Caco-2 (cell line): Measurements from ENCODE around the gene PPL. TPM values are rescaled to one million over a fixed set of nuclear protein-coding genes. Genes with fewer than 3 reads are reported as not detected.

Experiments
- BruUV-seq: library from RNA; stranded (reverse); fragments of 400-500 nt; replicated peaks from 2 replicates; lab custom pipeline; 2021; lab: Mats Ljungman, UMichigan
- CTCF ChIA-PET: fragments of 300-600 bp; sonication (Branson Sonifier 250); formaldehyde crosslinking; loops from one replicate; lab custom pipeline; 2022; ENCODE audit warnings: antibody characterized with exemption; lab: Charles Lee
- POLR2A ChIA-PET: fragments of 300-600 bp; sonication (Branson Sonifier 250); formaldehyde crosslinking; loops from one replicate; lab custom pipeline; 2022; ENCODE audit warnings: antibody characterized with exemption; lab: Charles Lee
- DNase-seq, 2 experiments: peaks; one replicate each; pipeline versions ENCODE4 v3.0.0 to v3.0.0-alpha.2; 2020 to 2022
- H3K27me3 ChIP-seq: replicated peaks from 2 replicates; pipeline ENCODE4 v1.6.0; 2011; ENCODE audit warnings: low read length; ENCODE audit not compliant: control insufficient read depth, insufficient read depth
- H3K36me3 ChIP-seq: 2 replicates; pipeline ENCODE4 v1.5.1; 2011; ENCODE audit warnings: low read length; ENCODE audit not compliant: control insufficient read depth, insufficient read depth
- H3K4me1 ChIP-seq: fragments of 250-450 bp; sonication (Bioruptor Pico); 2 replicates; pipeline ENCODE4 v1.5.1; 2020; ENCODE audit warnings: mild to moderate bottlenecking
- H3K4me3 ChIP-seq: 2 replicates; pipeline ENCODE4 v1.5.1; 2011; ENCODE audit warnings: low read depth, mild to moderate bottlenecking, control low read depth, low read length
- H3K9me3 ChIP-seq: fragments of 250-450 bp; sonication (Bioruptor Pico); 2 replicates; pipeline ENCODE4 v1.5.1; 2020; ENCODE audit warnings: mild to moderate bottlenecking, moderate library complexity
- H3K27ac Mint-ChIP-seq: one replicate; pipeline ENCODE4 v1.8.0; 2022; ENCODE audit warnings: mixed read lengths; ENCODE audit not compliant: unreplicated experiment
- H3K27me3 Mint-ChIP-seq: one replicate; pipeline ENCODE4 v1.8.0; 2022; ENCODE audit warnings: mixed read lengths; ENCODE audit not compliant: insufficient read depth, unreplicated experiment
- H3K36me3 Mint-ChIP-seq: one replicate; pipeline ENCODE4 v1.8.0; 2022; ENCODE audit warnings: mild to moderate bottlenecking, mixed read lengths; ENCODE audit not compliant: insufficient read depth, unreplicated experiment
- H3K4me1 Mint-ChIP-seq: one replicate; pipeline ENCODE4 v1.8.0; 2022; ENCODE audit warnings: low read depth, mixed read lengths; ENCODE audit not compliant: unreplicated experiment
- H3K4me3 Mint-ChIP-seq: one replicate; pipeline ENCODE4 v1.8.0; 2022; ENCODE audit warnings: mild to moderate bottlenecking, moderate library complexity, mixed read lengths; ENCODE audit not compliant: unreplicated experiment
- H3K9me3 Mint-ChIP-seq: one replicate; pipeline ENCODE4 v1.8.0; 2022; ENCODE audit warnings: mixed read lengths; ENCODE audit not compliant: unreplicated experiment
- CTCF ChIP-seq, 2 experiments: fragments of 200-600 bp in 1 of 2; IDR thresholded peaks; 1 replicate in 1 of 2; 2 replicates in 1 of 2; pipeline versions ENCODE4 v1.5.1 to v1.8.0; 2011 to 2022; ENCODE audit warnings: antibody characterized with exemption in 1 of 2, control low read depth in 1 of 2, inconsistent platforms in 1 of 2, low read depth in 1 of 2, low read length in 1 of 2, mild to moderate bottlenecking in 1 of 2, moderate library complexity in 1 of 2; ENCODE audit not compliant: insufficient read depth in 1 of 2, severe bottlenecking in 1 of 2, unreplicated experiment in 1 of 2
- intact Hi-C: fragments of 100-400 bp; cut with micrococcal nuclease; formaldehyde crosslinking; loops from one replicate; pipeline ENCODE4 v1.10.0; 2022; ENCODE audit not compliant: unreplicated experiment
- total RNA-seq: library from RNA; stranded (reverse); gene quantifications from 2 replicates; pipeline ENCODE4 v1.2.3, GENCODE V29; 2022

The PPL gene
- total RNA-seq, 1 experiment from 2014 or later: 68.1 TPM

- no peak overlapping the region for H3K27ac Mint-ChIP-seq
- no peak overlapping the region for H3K4me3 Mint-ChIP-seq
- Histone ChIP-seq H3K4me1 (peaks cover 16% of the 10 kb centered on the region; the same call in 1 of the 2 replicates), H3K27me3 (no peaks in the 10 kb centered on the region), H3K36me3 (no peaks in the 10 kb centered on the region), H3K9me3 (no peaks in the 10 kb centered on the region), H3K4me3 (no peak overlapping the region)
- ChIA-PET POLR2A (no interaction called here), CTCF (no interaction called here)
- H3K4me1 Mint-ChIP-seq: peaks cover 14% of the 10 kb centered on the region
- intact Hi-C loops: no loop called here
- no peak for DNase-seq
- H3K9me3 Mint-ChIP-seq: no peaks in the 10 kb centered on the region
- TF ChIP-seq CTCF (IDR thresholded peaks at IDR 0.05; ENCODE audit: insufficient read depth in 1 of 2, low read depth in 1 of 2, low read length in 1 of 2, severe bottlenecking in 1 of 2, unreplicated experiment in 1 of 2): no peak
- H3K36me3 Mint-ChIP-seq: peaks cover 46% of the 10 kb centered on the region
- no TSS peak for BruUV-seq
- no peaks in the 10 kb centered on the region for H3K27me3 Mint-ChIP-seq
These were observed 28.0 kb downstream of the PPL start for GRCh38 chr16:4908854-4909401.

GRCh38 chr16:4904942-4905615 is 31.9 kb downstream of the PPL start:
- no peaks in the 10 kb centered on the region for H3K27me3 Mint-ChIP-seq
- H3K27ac Mint-ChIP-seq: no peak overlapping the region
- H3K4me1 ChIP-seq: no peaks in the 10 kb centered on the region
- no TSS peak for BruUV-seq
- intact Hi-C loops: no loop called here
- DNase-seq: no peak
- CTCF ChIA-PET: no interaction called here
- no peaks in the 10 kb centered on the region for H3K27me3 ChIP-seq
- H3K9me3 ChIP-seq: no peaks in the 10 kb centered on the region
- peaks cover 42% of the 10 kb centered on the region for H3K36me3 Mint-ChIP-seq
- no peaks in the 10 kb centered on the region for H3K4me1 Mint-ChIP-seq
- no peaks in the 10 kb centered on the region for H3K9me3 Mint-ChIP-seq
- H3K4me3 Mint-ChIP-seq: no peak overlapping the region
- peaks cover 4% of the 10 kb centered on the region for H3K36me3 ChIP-seq
- no peak overlapping the region for H3K4me3 ChIP-seq
- TF ChIP-seq CTCF (IDR thresholded peaks at IDR 0.05; ENCODE audit: insufficient read depth in 1 of 2, low read depth in 1 of 2, low read length in 1 of 2, severe bottlenecking in 1 of 2, unreplicated experiment in 1 of 2): no peak
- POLR2A ChIA-PET: no interaction called here

GRCh38 chr16:4904108-4904941 is 32.6 kb downstream of the PPL start:
- intact Hi-C loops: no loop called here
- Mint-ChIP-seq H3K27ac (no peak overlapping the region), H3K4me1 (no peaks in the 10 kb centered on the region), H3K27me3 (no peaks in the 10 kb centered on the region), H3K4me3 (no peak overlapping the region), H3K36me3 (peaks cover 50% of the 10 kb centered on the region), H3K9me3 (no peaks in the 10 kb centered on the region)
- H3K36me3 ChIP-seq: peaks cover 4% of the 10 kb centered on the region
- no peak overlapping the region for H3K4me3 ChIP-seq
- no peaks in the 10 kb centered on the region for H3K4me1 ChIP-seq
- ChIA-PET CTCF (no interaction called here), POLR2A (no interaction called here)
- no TSS peak for BruUV-seq
- H3K27me3 ChIP-seq: no peaks in the 10 kb centered on the region
- no peaks in the 10 kb centered on the region for H3K9me3 ChIP-seq
- DNase-seq: no peak
- no peak for TF ChIP-seq CTCF (IDR thresholded peaks at IDR 0.05; ENCODE audit: insufficient read depth in 1 of 2, low read depth in 1 of 2, low read length in 1 of 2, severe bottlenecking in 1 of 2, unreplicated experiment in 1 of 2)
